Epidermal melanocyte (primary cell): ENCODE results near the gene CYP2C9.

Source experiments
- DNase-seq: peaks from one replicate; pipeline ENCODE4 v3.0.0; 2011; ENCODE audit warnings: low spot score; ENCODE audit not compliant: insufficient read length

Gene CYP2C9

DNA sequence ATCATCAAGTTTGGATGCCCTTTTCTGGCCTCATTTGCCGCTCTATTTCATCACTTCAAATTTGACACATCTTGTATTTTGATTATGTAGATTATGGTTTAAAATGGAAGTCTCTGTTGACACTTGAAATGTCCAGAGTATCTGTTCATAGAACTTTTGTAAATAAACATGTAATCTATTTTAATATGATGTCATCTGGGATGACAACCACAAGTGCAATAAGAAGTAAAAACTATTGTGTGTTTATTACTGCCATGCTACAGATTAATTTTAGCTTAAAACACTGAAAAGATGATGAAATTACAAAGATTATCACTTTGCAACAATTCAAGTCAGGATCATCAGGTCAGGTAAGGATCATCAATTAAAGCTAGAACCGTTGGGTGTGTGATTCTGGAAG lies 100.8 kb downstream of the CYP2C9 start:
- DNase-seq, result no peak
